Measurements from ENCODE around the gene KIFC1.
"Not testable (repeated sequence)": the region's sequence is repeated elsewhere in the genome, so short reads cannot be mapped to it uniquely, and the experiment has no call there.

DNA sequence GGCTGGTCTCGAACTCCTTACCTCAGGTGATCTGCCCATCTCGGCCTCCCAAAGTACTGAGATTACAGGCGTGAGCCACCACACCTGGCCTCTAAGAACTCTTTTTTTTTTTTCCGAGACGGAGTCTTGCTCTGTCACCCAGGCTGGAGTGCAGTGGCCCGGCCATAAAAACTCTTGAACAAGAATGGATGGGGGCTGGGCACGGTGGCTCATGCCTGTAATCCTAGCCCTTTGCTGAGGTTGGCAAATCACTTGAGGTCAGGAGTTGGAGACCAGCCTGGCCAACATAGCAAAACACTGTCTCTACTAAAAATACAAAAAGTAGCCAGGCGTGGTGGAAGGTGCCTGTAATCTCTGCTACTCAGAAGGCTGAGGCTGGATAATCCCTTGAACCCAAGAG is 19.7 kb upstream of the KIFC1 start:
- TF ChIP-seq, protein P1, sequence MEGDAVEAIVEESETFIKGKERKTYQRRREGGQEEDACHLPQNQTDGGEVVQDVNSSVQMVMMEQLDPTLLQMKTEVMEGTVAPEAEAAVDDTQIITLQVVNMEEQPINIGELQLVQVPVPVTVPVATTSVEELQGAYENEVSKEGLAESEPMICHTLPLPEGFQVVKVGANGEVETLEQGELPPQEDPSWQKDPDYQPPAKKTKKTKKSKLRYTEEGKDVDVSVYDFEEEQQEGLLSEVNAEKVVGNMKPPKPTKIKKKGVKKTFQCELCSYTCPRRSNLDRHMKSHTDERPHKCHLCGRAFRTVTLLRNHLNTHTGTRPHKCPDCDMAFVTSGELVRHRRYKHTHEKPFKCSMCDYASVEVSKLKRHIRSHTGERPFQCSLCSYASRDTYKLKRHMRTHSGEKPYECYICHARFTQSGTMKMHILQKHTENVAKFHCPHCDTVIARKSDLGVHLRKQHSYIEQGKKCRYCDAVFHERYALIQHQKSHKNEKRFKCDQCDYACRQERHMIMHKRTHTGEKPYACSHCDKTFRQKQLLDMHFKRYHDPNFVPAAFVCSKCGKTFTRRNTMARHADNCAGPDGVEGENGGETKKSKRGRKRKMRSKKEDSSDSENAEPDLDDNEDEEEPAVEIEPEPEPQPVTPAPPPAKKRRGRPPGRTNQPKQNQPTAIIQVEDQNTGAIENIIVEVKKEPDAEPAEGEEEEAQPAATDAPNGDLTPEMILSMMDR (IDR thresholded peaks at IDR 0.05; ENCODE audit: borderline replicate concordance, extremely low read depth, low read length, poor library complexity, severe bottlenecking), result not testable (repeated sequence)
- not testable (repeated sequence) for TF ChIP-seq EZH2 (IDR thresholded peaks at IDR 0.05; ENCODE audit: borderline replicate concordance, low read depth, low read length, severe bottlenecking)

All from DND-41 (cell line).